Adrenal gland (tissue), 5 donors: ENCODE data around the gene EYS.

ENCODE experiments used
- POLR2A ChIP-seq, 2 donors: fragments of 450-650 bp; IDR thresholded peaks; one replicate each; pipeline ENCODE4 v1.6.1; 2017; ENCODE audit warnings: antibody characterized with exemption in 2 of 2, mild to moderate bottlenecking in 2 of 2, moderate library complexity in 1 of 2
- TF ChIP-seq, protein P1 (sequence below), 6 experiments: fragments of 450-650 bp in 4 of 6; fragments of 200-600 bp in 2 of 6; sonication (generic) in 1 of 6; IDR thresholded peaks; 1 replicate in 5 of 6; 2 replicates in 1 of 6; pipeline versions ENCODE4 v1.5.1 to v1.8.0; 2016 to 2021; ENCODE audit warnings: antibody characterized with exemption in 6 of 6, mild to moderate bottlenecking in 2 of 6, moderate library complexity in 1 of 6
- donor health status: DM: no; HTN: no; CAD: no.

DNA sequence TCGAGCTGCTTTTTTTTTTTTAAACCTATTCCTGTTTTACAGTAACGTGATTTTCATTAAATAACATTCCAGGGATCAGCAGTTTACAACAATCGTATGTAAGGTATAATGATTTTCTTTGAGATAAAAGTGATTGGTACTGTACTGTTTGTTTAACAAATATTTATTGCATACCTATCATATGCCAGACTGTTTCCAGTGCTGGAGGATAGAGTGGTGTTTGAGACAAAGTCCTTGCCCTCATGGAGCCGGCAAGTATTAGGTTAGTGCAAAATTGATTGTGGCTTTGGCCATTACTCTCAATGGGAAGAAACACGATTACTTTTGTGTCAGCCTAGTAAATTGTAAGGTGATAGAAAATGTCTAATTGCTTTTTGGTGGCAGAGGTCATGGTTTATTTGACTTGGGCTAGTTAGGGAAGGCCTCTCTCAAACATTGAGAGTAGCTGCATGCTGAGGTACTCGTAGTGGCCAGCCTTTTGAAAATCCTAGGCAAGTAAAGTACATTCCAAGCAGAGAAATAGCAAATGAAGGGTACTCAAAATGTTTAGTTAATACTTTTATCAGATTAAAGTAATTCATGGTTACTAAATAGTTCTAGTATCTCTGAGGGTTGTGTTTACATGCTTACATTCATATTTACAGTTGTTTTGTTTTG lies 2035.8 kb downstream of the EYS start:
- no peak for TF ChIP-seq POLR2A (IDR thresholded peaks at IDR 0.05)
- TF ChIP-seq, protein P1, sequence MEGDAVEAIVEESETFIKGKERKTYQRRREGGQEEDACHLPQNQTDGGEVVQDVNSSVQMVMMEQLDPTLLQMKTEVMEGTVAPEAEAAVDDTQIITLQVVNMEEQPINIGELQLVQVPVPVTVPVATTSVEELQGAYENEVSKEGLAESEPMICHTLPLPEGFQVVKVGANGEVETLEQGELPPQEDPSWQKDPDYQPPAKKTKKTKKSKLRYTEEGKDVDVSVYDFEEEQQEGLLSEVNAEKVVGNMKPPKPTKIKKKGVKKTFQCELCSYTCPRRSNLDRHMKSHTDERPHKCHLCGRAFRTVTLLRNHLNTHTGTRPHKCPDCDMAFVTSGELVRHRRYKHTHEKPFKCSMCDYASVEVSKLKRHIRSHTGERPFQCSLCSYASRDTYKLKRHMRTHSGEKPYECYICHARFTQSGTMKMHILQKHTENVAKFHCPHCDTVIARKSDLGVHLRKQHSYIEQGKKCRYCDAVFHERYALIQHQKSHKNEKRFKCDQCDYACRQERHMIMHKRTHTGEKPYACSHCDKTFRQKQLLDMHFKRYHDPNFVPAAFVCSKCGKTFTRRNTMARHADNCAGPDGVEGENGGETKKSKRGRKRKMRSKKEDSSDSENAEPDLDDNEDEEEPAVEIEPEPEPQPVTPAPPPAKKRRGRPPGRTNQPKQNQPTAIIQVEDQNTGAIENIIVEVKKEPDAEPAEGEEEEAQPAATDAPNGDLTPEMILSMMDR (IDR thresholded peaks at IDR 0.05), result no peak
